HFFc6 (cell line): ENCODE data around the gene DMGDH. TPM values are rescaled to one million over a fixed set of nuclear protein-coding genes. Genes with fewer than 3 reads are reported as not detected.

Experiments used
- DNase-seq: peaks from one replicate; pipeline ENCODE4 v3.0.0-alpha.2; 2018
- H3K27ac Mint-ChIP-seq: 2 replicates; pipeline ENCODE4 v1.8.0; 2020; ENCODE audit warnings: mild to moderate bottlenecking, mixed read lengths
- H3K27me3 Mint-ChIP-seq: 2 replicates; pipeline ENCODE4 v1.8.0; 2021; ENCODE audit warnings: mild to moderate bottlenecking, moderate library complexity, mixed read lengths; ENCODE audit not compliant: insufficient read depth
- H3K36me3 Mint-ChIP-seq: 2 replicates; pipeline ENCODE4 v1.8.0; 2021; ENCODE audit warnings: low read depth, mixed read lengths
- H3K4me1 Mint-ChIP-seq: 2 replicates; pipeline ENCODE4 v1.8.0; 2020; ENCODE audit warnings: low read depth, mixed read lengths
- H3K4me3 Mint-ChIP-seq: 2 replicates; pipeline ENCODE4 v1.8.0; 2020; ENCODE audit warnings: mild to moderate bottlenecking, moderate library complexity, mixed read lengths
- H3K9me3 Mint-ChIP-seq: 2 replicates; pipeline ENCODE4 v1.8.0; 2020; ENCODE audit warnings: mild to moderate bottlenecking, mixed read lengths
- total RNA-seq, 6 experiments: library from RNA; stranded (reverse); fragmentation: NEBNext Ultra II Directional; extraction: Animal tissue kit (Norgen Biotek cat#: 25700); gene quantifications; 2 replicates in 1 of 6; 3 replicates in 5 of 6; pipeline ENCODE4 v1.2.3, GENCODE V29; 2021
- TF ChIP-seq, protein P1 (sequence below): fragments of 200-600 bp; sonication (generic); IDR thresholded peaks from 2 replicates; pipeline ENCODE4 v1.5.0; 2021; ENCODE audit warnings: antibody characterized with exemption, mild to moderate bottlenecking

DMGDH gene
- total RNA-seq, 6 experiments from 2014 or later, result 0.18 to 0.58 (median 0.52) TPM; not detected in 1

DNA sequence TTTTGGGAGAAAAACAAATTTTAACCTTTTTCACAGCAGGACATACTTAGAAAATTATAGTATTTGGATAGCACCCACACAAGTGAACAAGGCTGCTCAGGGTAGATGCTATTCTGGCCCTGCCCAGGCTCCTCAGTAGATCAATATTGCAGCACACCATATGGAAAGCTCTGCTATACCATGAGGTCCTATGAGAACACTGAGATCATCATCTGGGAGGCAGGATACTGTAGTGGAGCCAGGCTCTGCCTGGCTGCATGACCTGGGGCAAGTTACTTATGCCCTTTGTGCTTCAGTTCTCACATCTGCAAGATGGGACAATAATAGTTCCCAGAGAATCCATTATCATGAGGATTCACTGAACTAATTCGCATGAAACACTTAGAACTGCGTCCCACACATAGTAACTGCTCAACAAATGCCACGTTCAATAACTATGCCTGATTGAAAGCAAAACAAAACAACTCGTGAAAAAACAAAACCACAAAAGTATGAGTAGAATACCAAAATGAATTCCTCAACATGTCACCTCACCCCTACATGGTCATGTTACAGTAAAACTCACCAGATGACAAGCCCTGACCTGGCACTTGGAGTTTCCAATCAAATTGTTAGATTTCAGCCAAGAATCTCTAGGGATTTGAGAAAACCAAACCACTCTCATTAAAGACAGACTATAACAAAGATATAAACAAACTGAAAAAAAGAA, 116.2 kb downstream of the DMGDH start:
- Mint-ChIP-seq H3K4me1 (peaks cover 25% of the 10 kb centered on the region), H3K9me3 (no peaks in the 10 kb centered on the region), H3K27ac (no peak overlapping the region), H3K4me3 (no peak overlapping the region), H3K36me3 (no peaks in the 10 kb centered on the region), H3K27me3 (no peaks in the 10 kb centered on the region)
- TF ChIP-seq, protein P1, sequence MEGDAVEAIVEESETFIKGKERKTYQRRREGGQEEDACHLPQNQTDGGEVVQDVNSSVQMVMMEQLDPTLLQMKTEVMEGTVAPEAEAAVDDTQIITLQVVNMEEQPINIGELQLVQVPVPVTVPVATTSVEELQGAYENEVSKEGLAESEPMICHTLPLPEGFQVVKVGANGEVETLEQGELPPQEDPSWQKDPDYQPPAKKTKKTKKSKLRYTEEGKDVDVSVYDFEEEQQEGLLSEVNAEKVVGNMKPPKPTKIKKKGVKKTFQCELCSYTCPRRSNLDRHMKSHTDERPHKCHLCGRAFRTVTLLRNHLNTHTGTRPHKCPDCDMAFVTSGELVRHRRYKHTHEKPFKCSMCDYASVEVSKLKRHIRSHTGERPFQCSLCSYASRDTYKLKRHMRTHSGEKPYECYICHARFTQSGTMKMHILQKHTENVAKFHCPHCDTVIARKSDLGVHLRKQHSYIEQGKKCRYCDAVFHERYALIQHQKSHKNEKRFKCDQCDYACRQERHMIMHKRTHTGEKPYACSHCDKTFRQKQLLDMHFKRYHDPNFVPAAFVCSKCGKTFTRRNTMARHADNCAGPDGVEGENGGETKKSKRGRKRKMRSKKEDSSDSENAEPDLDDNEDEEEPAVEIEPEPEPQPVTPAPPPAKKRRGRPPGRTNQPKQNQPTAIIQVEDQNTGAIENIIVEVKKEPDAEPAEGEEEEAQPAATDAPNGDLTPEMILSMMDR, result no peak
- peak; percentile 4 for DNase-seq

Other genes with a start within 250 kb of the DMGDH start
- gene ARSB, start 84.4 kb downstream of the DMGDH start, total RNA-seq, result 10 to 100 TPM; 24.4 to 32.7 (median 27.8) TPM
- 1 to 10 TPM in 3 of 6 experiments, under 1 TPM in 1, not detected in 2; 0.85 to 1.6 (median 1.1) TPM for gene BHMT2, start 93 bp upstream of the DMGDH start, total RNA-seq
- not detected for gene BHMT, start 42.1 kb upstream of the DMGDH start, total RNA-seq
- gene JMY, start 166.5 kb upstream of the DMGDH start, total RNA-seq, result 1 to 10 TPM; 5.0 to 9.7 (median 5.6) TPM